GM21515 (cell line): ENCODE measurements around the gene IZUMO2.

Source experiments
- ATAC-seq: cut with Tn5 transposase; IDR thresholded peaks from one replicate; pipeline ENCODE4 v1.9.1; 2021; ENCODE audit not compliant: unreplicated experiment

The IZUMO2 gene

DNA sequence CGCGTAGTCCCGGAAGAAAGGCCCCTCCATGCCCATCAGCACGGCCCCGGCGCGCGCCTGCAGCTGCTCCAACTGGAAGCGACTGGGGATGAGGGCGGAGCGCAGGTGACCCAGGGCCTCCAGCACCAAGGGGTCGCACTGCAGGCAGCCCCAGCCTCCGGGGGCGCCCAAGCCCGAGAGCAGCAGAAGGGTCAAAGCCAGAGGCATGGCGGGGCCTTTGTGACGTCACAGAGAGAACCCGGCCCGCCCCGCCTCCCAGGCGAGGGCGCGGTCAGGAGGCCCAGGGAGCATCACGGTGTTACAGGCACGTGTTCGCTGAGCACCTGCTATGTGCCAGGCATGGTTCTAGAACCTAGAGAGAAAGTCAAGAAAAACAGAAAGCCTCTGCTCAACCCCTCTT, at the start of gene IZUMO2:
Gene IZUMO2 (minus strand): TSS at position 294 of the 400 bp plus-strand sequence. CDS start 87 bp downstream, at position 207.
- no peak for ATAC-seq

DNA sequence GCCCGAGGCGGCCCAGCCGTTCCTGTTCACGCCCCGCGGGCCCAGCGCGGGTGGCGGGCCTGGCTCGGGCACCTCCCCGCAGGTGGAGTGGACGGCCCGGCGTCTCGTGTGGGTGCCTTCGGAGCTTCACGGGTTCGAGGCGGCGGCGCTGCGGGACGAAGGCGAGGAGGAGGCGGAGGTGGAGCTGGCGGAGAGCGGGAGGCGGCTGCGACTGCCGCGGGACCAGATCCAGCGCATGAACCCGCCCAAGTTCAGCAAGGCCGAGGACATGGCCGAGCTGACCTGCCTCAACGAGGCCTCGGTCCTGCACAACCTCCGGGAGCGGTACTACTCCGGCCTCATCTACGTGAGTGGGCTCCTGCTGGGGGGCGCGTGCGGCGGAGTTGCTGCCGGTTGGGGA, 47.3 kb upstream of the IZUMO2 start:
- ATAC-seq = no peak

DNA sequence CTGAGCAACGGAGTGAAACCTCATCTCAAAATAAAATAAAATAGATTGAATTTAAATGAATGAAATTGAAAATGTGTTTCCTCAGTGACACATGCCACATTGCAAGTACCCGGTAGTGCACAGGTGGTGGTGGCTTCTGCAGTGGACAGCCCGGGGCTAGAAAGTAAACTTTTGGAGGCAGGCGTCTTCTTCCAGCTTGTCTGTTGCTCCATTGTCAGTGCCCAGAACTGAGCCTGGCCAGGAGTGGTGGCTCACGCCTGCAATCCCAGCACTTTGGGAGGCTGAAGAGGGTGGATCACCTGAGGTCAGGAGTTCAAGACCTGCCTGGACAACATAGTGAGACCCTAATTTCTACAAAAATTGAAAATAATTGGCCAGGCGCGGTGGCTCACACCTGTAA, 46.0 kb upstream of the IZUMO2 start:
- ATAC-seq = no peak

DNA sequence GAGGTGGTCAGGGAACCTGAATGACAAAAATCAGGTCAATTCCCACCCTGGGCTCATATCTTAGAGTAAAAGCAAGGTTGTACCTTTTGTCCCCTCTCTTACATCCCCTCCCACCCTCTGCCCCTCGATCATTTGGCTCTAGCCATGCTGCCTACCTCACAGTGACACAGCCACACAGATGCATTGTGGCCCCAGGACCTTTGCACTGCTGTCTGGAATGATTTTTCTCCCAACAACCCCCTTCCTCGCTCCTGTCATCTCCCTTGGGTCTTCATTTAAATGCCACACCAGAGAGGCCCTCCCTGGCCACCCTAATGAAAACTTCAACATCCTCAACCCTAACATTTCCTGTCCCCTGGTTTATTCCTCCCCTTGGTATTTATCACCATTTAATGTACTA, 44.6 kb upstream of the IZUMO2 start:
- no peak for ATAC-seq

DNA sequence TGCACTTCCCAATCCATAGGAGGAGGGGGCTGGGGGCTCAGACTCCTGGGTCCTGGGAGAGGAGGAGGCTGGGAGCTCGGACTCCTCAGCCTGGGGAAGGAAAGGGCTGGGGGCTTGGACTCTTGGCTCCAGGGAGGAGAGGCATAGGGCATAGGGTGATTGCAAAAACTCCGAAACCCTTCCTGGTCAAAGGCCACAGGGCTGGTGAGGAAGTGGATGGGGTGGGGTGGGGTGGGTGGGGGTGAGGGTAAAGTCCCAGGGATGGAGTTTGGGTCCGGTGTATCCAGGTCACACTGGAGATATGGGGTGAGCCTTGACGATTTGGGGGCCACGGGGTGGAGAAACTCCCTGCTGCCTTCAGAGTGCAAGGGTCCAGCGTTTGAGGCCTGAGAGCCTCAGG, 43.1 kb upstream of the IZUMO2 start:
- no peak for ATAC-seq

GRCh38 chr19:50205681-50206138, 42.6 kb upstream of the IZUMO2 start:
- ATAC-seq = no peak

DNA sequence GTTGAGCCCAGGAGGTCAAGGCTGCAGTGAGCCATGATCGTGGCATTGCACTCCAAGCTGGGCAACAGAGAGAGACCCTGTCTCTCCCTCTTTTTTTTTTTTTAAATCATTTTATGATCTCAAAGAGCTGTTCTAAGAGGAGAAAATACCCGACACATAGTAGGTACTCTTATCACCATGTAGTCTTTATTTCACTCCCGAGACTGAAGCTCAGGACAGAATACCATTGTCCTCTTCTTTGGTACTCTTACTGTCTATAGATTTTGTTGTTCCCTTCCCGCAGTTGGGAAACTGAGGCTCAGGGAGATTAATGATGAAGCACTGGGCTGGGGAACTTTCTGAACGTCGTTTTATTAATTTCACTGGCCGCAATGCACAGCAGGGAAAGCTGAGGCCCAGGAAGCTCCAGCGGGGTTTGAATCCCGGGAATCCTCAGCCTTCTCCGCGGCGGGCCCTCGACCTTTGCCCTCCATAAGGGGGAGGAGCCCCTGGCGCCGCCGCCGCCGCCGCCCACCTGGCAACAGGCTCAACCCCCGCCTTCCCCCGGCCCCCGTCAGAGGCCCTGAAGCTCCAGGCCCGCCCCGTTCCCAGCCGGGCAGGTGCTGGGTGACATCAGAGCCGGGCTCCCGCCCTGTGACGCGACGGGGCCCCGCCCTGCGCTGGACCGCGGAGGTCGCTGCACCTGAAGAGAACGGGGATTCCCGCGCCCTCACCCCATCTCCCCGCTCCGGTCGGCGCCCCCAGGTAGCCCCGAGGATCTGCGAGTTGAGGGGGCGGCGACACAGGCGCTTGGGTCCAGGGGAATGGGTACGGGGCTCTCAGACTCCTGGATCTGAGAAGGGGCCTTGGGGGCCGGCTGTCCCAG, 42.0 kb upstream of the IZUMO2 start:
- no peak for ATAC-seq

DNA sequence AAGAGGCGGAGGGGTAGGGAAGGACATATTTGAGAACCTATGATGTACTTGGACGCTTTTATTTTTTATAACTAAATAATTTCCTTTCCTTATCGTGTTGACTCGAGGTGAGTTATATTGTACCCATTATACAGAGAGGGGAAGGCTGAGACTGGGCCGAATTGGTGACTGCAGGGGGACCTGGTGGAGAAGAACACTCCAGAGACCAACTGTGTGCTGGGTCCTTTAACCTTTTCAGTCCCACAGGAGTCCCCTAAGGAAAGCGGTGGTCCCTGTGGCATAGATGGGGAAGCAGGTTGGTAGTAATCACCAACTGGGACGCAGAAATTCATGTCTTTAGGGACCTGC, 41.0 kb upstream of the IZUMO2 start:
- ATAC-seq = no peak

DNA sequence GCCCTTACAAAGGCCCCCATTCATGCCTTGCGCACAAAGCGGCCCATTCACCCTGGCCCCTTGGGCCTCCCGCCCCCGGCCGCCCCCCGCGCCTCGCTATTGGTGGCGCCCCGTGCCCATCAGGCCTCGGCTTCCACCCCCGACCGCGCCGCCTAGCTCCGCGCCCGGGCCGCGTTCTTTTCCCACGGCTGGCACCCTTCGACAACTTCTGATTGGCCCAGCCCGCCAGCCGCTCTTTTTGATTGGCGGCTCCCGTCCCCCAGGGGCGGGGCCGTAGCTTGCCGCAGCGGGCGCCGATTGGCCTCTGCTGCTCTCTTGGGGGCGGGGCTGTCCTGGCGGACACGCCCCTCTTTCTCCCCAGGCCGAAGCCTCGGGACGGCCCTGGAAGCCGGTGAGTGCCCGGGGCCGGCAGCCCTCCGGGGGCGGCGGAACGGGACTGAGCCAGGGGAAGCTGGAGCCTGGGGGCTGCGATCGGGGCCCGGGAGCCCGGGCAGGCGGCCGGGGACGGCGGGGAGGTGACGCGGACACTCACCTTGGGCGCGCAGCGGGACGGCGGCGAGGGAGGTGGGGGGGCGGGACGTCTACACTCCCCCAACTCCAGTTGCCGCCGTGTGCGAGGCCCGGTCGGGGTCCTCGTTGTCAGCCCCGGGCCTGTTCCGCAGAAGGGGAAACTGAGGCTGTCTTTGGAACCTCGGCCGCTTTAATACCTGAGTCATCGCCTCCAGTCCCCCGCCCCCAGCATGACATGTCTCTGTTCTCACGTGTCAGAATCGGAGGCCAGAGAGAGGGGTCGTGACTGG, 40.4 kb upstream of the IZUMO2 start, which contains the start of gene MYH14:
Gene MYH14 (plus strand): TSS at position 342 of the 800 bp plus-strand sequence. CDS start 6,744 bp downstream, outside the sequence.
- ATAC-seq = no peak

DNA sequence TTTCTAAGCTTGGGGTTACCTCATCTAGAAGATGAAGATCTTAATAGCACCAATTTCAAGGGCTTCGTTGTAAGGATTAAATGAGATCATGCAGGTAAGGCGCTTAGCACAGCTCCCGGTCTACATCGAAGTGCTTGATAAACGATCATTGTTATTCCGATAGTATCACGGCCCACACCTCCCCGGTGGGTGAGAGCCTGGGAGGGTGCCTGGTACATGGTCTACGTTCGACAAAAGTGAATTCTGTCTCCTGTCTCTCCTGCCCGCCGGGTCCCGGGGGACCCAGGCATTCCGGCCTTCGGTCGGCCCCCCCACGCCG, 39.8 kb upstream of the IZUMO2 start:
- ATAC-seq = no peak

DNA sequence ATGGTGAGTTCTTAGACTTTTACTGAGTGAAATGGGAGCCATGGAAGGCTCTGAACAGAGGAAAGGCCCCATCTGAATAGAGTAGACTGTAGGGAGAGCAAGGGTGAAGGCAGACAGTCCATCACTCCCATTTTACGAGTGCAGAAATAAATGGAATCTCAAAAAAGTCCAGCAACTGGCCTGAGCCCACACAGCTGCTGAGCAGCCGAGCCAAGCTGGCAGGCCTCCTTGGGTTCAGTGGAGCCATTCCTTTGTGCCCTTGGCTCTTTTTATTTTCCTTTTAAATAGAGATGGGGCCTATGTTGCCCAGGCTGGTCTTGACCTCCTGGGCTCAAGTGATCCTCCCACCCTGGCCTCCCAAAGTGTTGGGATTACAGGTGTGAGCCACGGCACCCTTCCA, 39.3 kb upstream of the IZUMO2 start:
- ATAC-seq = no peak

DNA sequence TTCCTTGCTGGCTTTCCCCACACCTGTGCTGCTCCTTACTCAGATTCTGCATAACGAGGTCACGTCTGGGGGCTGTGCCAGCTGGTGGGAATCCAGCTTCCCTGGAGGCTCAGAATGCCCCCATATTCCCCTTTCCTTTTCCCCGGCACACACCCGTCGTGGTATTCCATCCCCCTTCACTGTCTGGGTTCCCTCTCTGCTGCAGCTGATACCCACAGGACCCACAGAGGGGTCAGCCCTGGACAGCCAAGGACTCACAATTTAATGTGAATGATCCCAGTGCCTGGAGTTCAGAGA, 36.1 kb upstream of the IZUMO2 start:
- no peak for ATAC-seq

DNA sequence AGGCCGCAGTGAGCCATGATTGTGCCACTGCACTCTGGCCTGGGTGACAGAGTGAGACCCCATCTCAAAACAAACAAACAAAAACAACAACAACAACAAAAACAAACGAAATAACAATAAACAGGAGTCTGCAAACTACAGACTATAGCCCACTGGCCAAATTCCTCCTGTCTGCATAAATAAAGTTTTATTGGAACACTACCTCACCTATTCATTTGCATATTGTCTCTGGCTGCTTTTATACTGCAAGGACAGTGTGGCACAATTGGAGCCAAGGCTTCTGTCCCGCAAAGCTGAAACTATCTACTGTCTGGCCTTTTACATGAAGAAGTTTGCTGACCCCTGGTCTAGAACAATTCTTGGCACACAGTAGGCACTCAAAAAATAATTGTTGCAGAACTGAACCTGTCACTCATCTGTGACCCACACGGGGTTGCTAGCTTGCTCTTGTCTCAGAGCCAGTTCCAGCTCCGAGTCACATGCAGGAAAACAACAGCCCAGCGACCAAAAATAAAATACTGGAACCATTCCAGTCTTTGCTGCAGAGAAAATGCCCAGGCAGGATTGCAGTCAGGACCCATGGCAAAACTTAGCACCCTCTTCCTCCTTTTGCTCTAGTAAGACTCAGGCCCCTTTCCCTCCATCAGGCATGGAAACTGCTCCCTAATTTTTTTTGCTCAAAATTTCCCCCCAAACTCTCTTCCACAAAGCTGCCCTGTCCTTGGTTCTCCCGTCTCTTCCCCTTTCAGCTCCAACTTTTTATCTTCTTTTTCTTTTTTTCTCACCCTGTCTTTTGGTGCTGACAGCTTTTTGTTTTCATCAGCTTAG, 35.6 kb upstream of the IZUMO2 start:
- no peak for ATAC-seq

GRCh38 chr19:50197348-50197747, 34.3 kb upstream of the IZUMO2 start:
- no peak for ATAC-seq

GRCh38 chr19:50196322-50196932, 33.3 kb upstream of the IZUMO2 start:
- ATAC-seq = no peak

- no peak for ATAC-seq
These were observed 32.1 kb upstream of the IZUMO2 start for GRCh38 chr19:50195224-50195623.

DNA sequence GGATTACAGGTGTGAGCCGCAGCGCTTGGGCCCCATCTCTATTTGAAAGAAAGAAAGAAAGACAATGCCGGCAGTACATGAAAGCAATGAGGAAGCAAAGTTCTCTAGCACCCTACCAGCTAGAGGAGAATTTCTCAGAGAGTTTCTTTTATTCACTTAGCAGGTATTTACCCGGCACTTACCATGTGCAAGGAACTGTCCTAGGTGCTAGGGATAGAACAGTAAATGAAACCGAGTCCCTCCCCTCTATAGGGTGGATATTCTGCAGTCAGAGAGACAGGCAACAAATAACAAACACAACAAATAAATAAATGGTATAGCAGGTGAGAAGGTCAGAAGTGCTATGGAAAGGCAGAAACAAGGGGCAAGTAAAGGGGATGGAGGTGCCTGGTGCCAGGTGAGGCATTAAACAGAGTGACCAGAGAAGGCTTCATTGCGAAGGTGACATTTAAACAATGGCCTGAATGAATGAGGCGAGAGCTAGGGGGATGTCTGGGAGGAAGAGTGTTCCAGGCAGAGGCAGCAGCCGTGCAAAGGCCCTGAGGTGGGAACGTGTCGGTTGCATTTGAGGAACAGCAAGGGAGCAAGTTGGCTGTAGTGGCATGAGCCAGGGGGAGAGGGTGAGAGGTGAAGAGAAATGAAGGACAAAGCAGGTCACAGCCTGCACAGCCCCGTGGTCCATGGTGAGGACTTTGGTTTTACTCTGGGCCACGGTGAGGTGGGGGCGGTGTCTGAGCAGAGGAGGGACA, 29.6 kb upstream of the IZUMO2 start:
- no peak for ATAC-seq

DNA sequence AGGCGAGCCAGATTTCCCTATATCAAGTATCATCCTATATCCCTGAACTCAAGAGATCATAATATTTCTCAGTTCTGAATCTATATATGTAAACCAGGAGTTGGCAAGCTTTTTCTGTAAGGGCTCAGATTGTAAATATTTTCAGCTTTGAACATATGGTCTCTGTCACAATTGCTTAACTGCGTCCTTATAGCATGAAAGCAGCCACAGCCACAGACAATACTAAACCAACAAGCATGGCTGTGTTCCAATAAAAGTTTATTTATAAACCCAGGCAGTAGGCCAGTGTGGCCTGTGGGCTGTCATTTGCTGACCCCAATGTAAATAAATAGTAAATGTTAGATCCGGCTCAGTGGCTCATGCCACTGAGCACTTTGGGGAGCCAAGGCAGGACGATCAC, 28.1 kb upstream of the IZUMO2 start:
- no peak for ATAC-seq

- ATAC-seq = no peak
These were observed 27.4 kb upstream of the IZUMO2 start for GRCh38 chr19:50190439-50190891.

DNA sequence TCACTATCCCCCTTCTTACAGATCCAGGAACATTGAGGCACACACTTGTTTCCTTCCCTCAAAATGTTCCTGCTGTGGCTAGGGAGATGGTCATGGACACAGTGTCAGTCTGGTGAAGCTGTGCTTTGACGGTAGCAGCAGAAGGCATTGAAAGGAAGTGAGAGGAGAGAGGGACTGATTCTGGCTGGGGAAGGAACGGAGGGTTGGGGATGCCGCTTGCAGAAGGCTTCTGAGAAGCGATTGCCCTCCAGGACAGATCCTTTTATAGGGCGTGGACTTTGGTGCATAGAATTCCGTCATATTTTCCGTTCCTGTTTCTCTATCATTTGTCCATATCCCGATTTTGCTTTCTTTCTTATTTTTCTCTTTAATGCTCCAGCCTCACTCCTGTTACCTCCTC, 26.2 kb upstream of the IZUMO2 start:
- no peak for ATAC-seq
